Measurements from ENCODE around the gene SPATA6.

The SPATA6 gene

GRCh38 chr1:48248356-48248755 is 223.6 kb downstream of the SPATA6 start:
- no peak for DNase-seq

- DNase-seq = peak; percentile 22 to 49
Measured at GRCh38 chr1:48246727-48247126, 225.3 kb downstream of the SPATA6 start.

Data from inflammatory macrophage treated with lipopolysaccharide for 1 hour (primary cell).